Measurements from ENCODE around the gene FBXW11. TPM values are rescaled to one million over a fixed set of nuclear protein-coding genes. Genes with fewer than 3 reads are reported as not detected.

FBXW11 gene
- total RNA-seq, 1 experiment from 2014 or later: 52.0 TPM

GRCh38 chr5:172055996-172056395 is 49.6 kb upstream of the FBXW11 start (continued):
- no peak for TF ChIP-seq CTCF (IDR thresholded peaks at IDR 0.05 in 2 of 3, conservative IDR thresholded peaks at IDR 0.05 in 1 of 3; ENCODE audit: borderline replicate concordance in 1 of 3, insufficient read depth in 1 of 3, low read depth in 2 of 3, low read length in 2 of 3)

GRCh38 chr5:172055421-172055820 is 49.0 kb upstream of the FBXW11 start:
- no peak overlapping the region for H3K4me3 ChIP-seq (replicated peaks in 1 of 2; ENCODE audit: low read depth in 1 of 2, low read length in 2 of 2)
- H2AFZ ChIP-seq (ENCODE audit: low read depth, low read length, poor library complexity, severe bottlenecking): no peak overlapping the region
- H3K4me1 ChIP-seq (ENCODE audit: control insufficient read depth in 1 of 2, insufficient read depth in 2 of 2, low read length in 2 of 2): no peaks in the 10 kb centered on the region
- intact Hi-C loops (cut with micrococcal nuclease): no loop called here
- no peaks in the 10 kb centered on the region; a peak in 1 of 4 replicates for H3K36me3 ChIP-seq (ENCODE audit: control insufficient read depth in 1 of 2, insufficient read depth in 2 of 2, low read length in 2 of 2)
- ATAC-seq (no peak), DNase-seq (ENCODE audit: low read depth, low spot score) (no peak)
- no peaks in the 10 kb centered on the region for H4K20me1 ChIP-seq (ENCODE audit: insufficient read depth)
- no peak overlapping the region for H3K4me2 ChIP-seq (ENCODE audit: low read length)
- no peak overlapping the region for H3K9ac ChIP-seq (ENCODE audit: low read length)
- no peaks in the 10 kb centered on the region for H3K9me3 ChIP-seq (ENCODE audit: control insufficient read depth in 1 of 2, insufficient read depth in 1 of 2, low read depth in 1 of 2, low read length in 2 of 2)
- no peaks in the 10 kb centered on the region for H3K79me2 ChIP-seq (ENCODE audit: insufficient read depth, low read length)
- RAD21 ChIA-PET (ENCODE audit: low non-redundant PET in 1 of 2, low total read pairs in 2 of 2, uncharacterized antibody in 2 of 2, unreplicated experiment in 2 of 2): no interaction called here
- CTCF ChIA-PET: interaction anchor here (0.9 kb wide), 1 partner anchor 143 kb away, joined by 3 read pairs; no protein-coding TSS in a partner anchor
- POLR2A ChIA-PET: no interaction called here
- no TSS peak for BruUV-seq (replicated peaks)
- H3K9me2 ChIP-seq (ENCODE audit: insufficient read depth): no peaks in the 10 kb centered on the region
- H3K27me3 ChIP-seq (ENCODE audit: insufficient read depth, low read length): no peaks in the 10 kb centered on the region
- TF ChIP-seq EZH2 (IDR thresholded peaks at IDR 0.05): no peak
- no peak for TF ChIP-seq REST (IDR thresholded peaks at IDR 0.05; ENCODE audit: low read depth)
- no peak for TF ChIP-seq CBX3 (IDR thresholded peaks at IDR 0.05; ENCODE audit: low read depth)
- TF ChIP-seq ATF3 (IDR thresholded peaks at IDR 0.05): no peak
- TF ChIP-seq POLR2A (IDR thresholded peaks at IDR 0.05; ENCODE audit: borderline replicate concordance, extremely low read depth, insufficient read depth, insufficient read length): no peak
- no peak for TF ChIP-seq SIN3A (IDR thresholded peaks at IDR 0.05; ENCODE audit: low read depth)
- no peak overlapping the region for H3K27ac ChIP-seq (ENCODE audit: low read depth, low read length)
